ENCODE results near the gene RPP25.

RPP25 gene

GRCh38 chr15:74994236-74994635 lies 37.7 kb upstream of the RPP25 start:
- H4K20me1 ChIP-seq (ENCODE audit: insufficient read depth) = no peaks in the 10 kb centered on the region
- no peak overlapping the region for H3K27ac ChIP-seq
- no peak overlapping the region for H2AFZ ChIP-seq (ENCODE audit: low read depth)
- no peak overlapping the region for H3K4me3 ChIP-seq (IDR thresholded peaks at IDR 0.05; ENCODE audit: insufficient read depth, low read depth, low read length)
- no peak for TF ChIP-seq CTCF (conservative IDR thresholded peaks at IDR 0.05; ENCODE audit: low read depth, low read length)
- no peak overlapping the region for H3K9ac ChIP-seq
- no peaks in the 10 kb centered on the region for H3K36me3 ChIP-seq (ENCODE audit: insufficient read depth)
- H3K79me2 ChIP-seq (ENCODE audit: insufficient read depth, low read depth) = no peaks in the 10 kb centered on the region
- no peak overlapping the region for H3K4me2 ChIP-seq
- H3K27me3 ChIP-seq (ENCODE audit: insufficient read depth, low read depth) = peaks cover 18% of the 10 kb centered on the region
- H3K4me1 ChIP-seq (ENCODE audit: low read depth, poor library complexity, severe bottlenecking) = peaks cover 14% of the 10 kb centered on the region

GRCh38 chr15:74992619-74993018 lies 36.0 kb upstream of the RPP25 start:
- no peaks in the 10 kb centered on the region for H4K20me1 ChIP-seq (ENCODE audit: insufficient read depth)
- no peak overlapping the region for H3K27ac ChIP-seq
- H3K9ac ChIP-seq = no peak overlapping the region
- H3K4me1 ChIP-seq (ENCODE audit: low read depth, poor library complexity, severe bottlenecking) = peaks cover 14% of the 10 kb centered on the region
- no peak overlapping the region for H3K4me3 ChIP-seq (IDR thresholded peaks at IDR 0.05; ENCODE audit: insufficient read depth, low read depth, low read length)
- no peak overlapping the region for H3K4me2 ChIP-seq
- no peak for TF ChIP-seq CTCF (conservative IDR thresholded peaks at IDR 0.05; ENCODE audit: low read depth, low read length)
- H3K36me3 ChIP-seq (ENCODE audit: insufficient read depth) = no peaks in the 10 kb centered on the region
- H2AFZ ChIP-seq (ENCODE audit: low read depth) = no peak overlapping the region
- peaks cover 18% of the 10 kb centered on the region for H3K27me3 ChIP-seq (ENCODE audit: insufficient read depth, low read depth)
- no peaks in the 10 kb centered on the region for H3K79me2 ChIP-seq (ENCODE audit: insufficient read depth, low read depth)

- Histone ChIP-seq H3K36me3 (ENCODE audit: insufficient read depth) (no peaks in the 10 kb centered on the region), H3K9ac (no peak overlapping the region), H2AFZ (ENCODE audit: low read depth) (no peak overlapping the region), H3K4me1 (ENCODE audit: low read depth, poor library complexity, severe bottlenecking) (peaks cover 11% of the 10 kb centered on the region), H3K27ac (no peak overlapping the region), H4K20me1 (ENCODE audit: insufficient read depth) (no peaks in the 10 kb centered on the region), H3K27me3 (ENCODE audit: insufficient read depth, low read depth) (peaks cover 18% of the 10 kb centered on the region), H3K4me2 (no peak overlapping the region), H3K4me3 (IDR thresholded peaks at IDR 0.05; ENCODE audit: insufficient read depth, low read depth, low read length) (no peak overlapping the region), H3K79me2 (ENCODE audit: insufficient read depth, low read depth) (no peaks in the 10 kb centered on the region)
- no peak for TF ChIP-seq CTCF (conservative IDR thresholded peaks at IDR 0.05; ENCODE audit: low read depth, low read length)
These were observed 33.0 kb upstream of the RPP25 start for GRCh38 chr15:74989527-74989926.

- Histone ChIP-seq H3K27me3 (ENCODE audit: insufficient read depth, low read depth) (peaks cover 14% of the 10 kb centered on the region), H3K4me1 (ENCODE audit: low read depth, poor library complexity, severe bottlenecking) (peaks cover 25% of the 10 kb centered on the region), H3K4me3 (IDR thresholded peaks at IDR 0.05; ENCODE audit: insufficient read depth, low read depth, low read length) (no peak overlapping the region), H3K27ac (no peak overlapping the region), H3K79me2 (ENCODE audit: insufficient read depth, low read depth) (no peaks in the 10 kb centered on the region), H3K36me3 (ENCODE audit: insufficient read depth) (no peaks in the 10 kb centered on the region), H4K20me1 (ENCODE audit: insufficient read depth) (no peaks in the 10 kb centered on the region), H3K4me2 (no peak overlapping the region), H2AFZ (ENCODE audit: low read depth) (no peak overlapping the region), H3K9ac (no peak overlapping the region)
- TF ChIP-seq CTCF (conservative IDR thresholded peaks at IDR 0.05; ENCODE audit: low read depth, low read length) = peak; percentile 68
These were observed 31.6 kb upstream of the RPP25 start for GRCh38 chr15:74988007-74988800.
